Measurements from ENCODE around the gene CYB561. TPM values are rescaled to one million over a fixed set of nuclear protein-coding genes. Genes with fewer than 3 reads are reported as not detected.

Gene CYB561
- 23.0 TPM for total RNA-seq

DNA sequence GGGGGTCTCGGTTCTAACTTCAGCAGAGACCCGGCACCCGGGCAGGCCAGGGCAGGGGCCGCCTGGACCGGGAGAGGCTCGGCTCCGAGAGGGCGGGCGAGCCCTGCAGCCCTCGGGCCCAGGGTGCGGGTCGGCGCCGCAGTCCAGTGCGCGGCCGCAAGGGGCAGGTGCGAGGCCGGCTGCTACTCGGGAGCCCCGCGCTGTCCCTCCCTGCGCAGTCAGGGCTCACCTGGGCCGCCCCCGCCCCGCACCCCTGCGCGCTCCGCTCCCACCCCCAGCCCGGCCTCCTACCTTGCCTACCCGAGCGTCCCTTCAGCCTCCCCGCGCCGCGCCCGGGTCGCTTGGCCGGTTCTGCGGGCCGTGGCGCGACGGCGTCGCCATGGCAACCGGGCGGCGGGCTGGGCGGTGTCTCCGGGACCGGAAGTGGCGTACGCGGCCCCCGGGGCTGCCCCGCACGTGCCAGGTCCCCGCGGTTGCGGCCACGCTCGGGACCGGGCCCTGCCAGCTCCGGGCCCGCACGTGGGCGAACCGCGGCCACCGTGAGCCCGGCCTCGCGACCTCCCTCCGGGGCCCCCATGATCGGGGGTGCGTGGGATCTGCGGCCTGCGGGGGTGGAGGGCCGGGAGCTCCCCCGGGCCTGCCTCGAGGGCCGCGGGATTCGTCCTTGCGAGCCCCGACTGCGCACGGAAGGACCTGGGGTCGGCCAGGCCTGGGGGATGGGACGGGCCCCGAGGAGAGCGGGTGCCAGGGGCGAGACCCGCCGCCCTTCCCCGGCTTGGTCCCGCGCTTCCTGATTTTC lies at the start of gene CYB561:
Gene CYB561, minus strand, starts transcription at position 353 of the 799 bp plus-strand sequence. CDS start 8,759 bp downstream, outside the sequence.
- no peaks in the 10 kb centered on the region for H3K27me3 ChIP-seq
- no peaks in the 10 kb centered on the region for H3K36me3 ChIP-seq
- intact Hi-C loops (cut with DNase I): loop anchor here (1.0 to 5.0 kb wide), 2 partner anchors 104 to 176 kb away; partner anchors contain the start of genes DCAF7 and MAP3K3
- H3K27ac ChIP-seq: peak within 1 kb of the TSS; percentile 14 to 79
- TF ChIP-seq, protein P1, sequence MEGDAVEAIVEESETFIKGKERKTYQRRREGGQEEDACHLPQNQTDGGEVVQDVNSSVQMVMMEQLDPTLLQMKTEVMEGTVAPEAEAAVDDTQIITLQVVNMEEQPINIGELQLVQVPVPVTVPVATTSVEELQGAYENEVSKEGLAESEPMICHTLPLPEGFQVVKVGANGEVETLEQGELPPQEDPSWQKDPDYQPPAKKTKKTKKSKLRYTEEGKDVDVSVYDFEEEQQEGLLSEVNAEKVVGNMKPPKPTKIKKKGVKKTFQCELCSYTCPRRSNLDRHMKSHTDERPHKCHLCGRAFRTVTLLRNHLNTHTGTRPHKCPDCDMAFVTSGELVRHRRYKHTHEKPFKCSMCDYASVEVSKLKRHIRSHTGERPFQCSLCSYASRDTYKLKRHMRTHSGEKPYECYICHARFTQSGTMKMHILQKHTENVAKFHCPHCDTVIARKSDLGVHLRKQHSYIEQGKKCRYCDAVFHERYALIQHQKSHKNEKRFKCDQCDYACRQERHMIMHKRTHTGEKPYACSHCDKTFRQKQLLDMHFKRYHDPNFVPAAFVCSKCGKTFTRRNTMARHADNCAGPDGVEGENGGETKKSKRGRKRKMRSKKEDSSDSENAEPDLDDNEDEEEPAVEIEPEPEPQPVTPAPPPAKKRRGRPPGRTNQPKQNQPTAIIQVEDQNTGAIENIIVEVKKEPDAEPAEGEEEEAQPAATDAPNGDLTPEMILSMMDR (IDR thresholded peaks at IDR 0.05): peak in 2 of 3 experiments; percentile 29 to 43
- DNase-seq (ENCODE audit: low spot score in 2 of 2): peak in 1 of 2 donors; percentile 80
- H3K4me3 ChIP-seq: peak within 1 kb of the TSS; percentile 75 to 82
- peaks cover 8 to 9% of the 10 kb centered on the region in 2 donors for H3K4me1 ChIP-seq
- H3K9me3 ChIP-seq: no peaks in the 10 kb centered on the region

- no peaks in the 10 kb centered on the region for H3K27me3 ChIP-seq
- no peak overlapping the region for H3K27ac ChIP-seq
- DNase-seq (ENCODE audit: low spot score in 2 of 2): no peak
- H3K4me1 ChIP-seq: no peaks in the 10 kb centered on the region
- TF ChIP-seq, protein P1 (IDR thresholded peaks at IDR 0.05): no peak
- no peak overlapping the region for H3K4me3 ChIP-seq
- intact Hi-C loops (cut with DNase I): no loop called here
- H3K36me3 ChIP-seq: no peaks in the 10 kb centered on the region
- no peaks in the 10 kb centered on the region for H3K9me3 ChIP-seq
Observed at GRCh38 chr17:63495491-63495890, 49.4 kb upstream of the CYB561 start.

- TF ChIP-seq, protein P1 (IDR thresholded peaks at IDR 0.05): no peak
- no peaks in the 10 kb centered on the region for H3K36me3 ChIP-seq
- H3K9me3 ChIP-seq: no peaks in the 10 kb centered on the region
- no peak for DNase-seq (ENCODE audit: low spot score in 2 of 2)
- no peaks in the 10 kb centered on the region for H3K4me1 ChIP-seq
- H3K27me3 ChIP-seq: no peaks in the 10 kb centered on the region
- no peak overlapping the region for H3K27ac ChIP-seq
- intact Hi-C loops (cut with DNase I): no loop called here
- no peak overlapping the region for H3K4me3 ChIP-seq
Observed at GRCh38 chr17:63494300-63494928, 48.3 kb upstream of the CYB561 start.

DNA sequence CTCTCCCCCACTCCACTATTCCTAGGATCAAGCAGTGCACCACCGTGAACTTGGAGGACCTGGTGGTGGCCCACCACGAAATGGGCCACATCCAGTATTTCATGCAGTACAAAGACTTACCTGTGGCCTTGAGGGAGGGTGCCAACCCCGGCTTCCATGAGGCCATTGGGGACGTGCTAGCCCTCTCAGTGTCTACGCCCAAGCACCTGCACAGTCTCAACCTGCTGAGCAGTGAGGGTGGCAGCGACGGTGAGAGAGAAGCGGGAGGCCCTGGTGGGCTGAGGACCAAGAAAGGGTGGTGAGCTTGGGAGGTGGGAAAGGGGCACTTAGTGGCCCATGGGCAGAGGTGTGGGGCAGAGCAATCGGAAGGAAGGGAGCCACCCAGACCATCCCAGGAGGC lies 47.3 kb upstream of the CYB561 start:
- no peaks in the 10 kb centered on the region for H3K27me3 ChIP-seq
- no peaks in the 10 kb centered on the region for H3K36me3 ChIP-seq
- intact Hi-C loops (cut with DNase I): no loop called here
- H3K9me3 ChIP-seq: no peaks in the 10 kb centered on the region
- H3K4me1 ChIP-seq: no peaks in the 10 kb centered on the region
- H3K27ac ChIP-seq: no peak overlapping the region
- no peak for DNase-seq (ENCODE audit: low spot score in 2 of 2)
- no peak overlapping the region for H3K4me3 ChIP-seq
- TF ChIP-seq, protein P1 (IDR thresholded peaks at IDR 0.05): no peak

- Histone ChIP-seq H3K27me3 (no peaks in the 10 kb centered on the region), H3K4me1 (no peaks in the 10 kb centered on the region), H3K27ac (no peak overlapping the region), H3K9me3 (no peaks in the 10 kb centered on the region), H3K4me3 (no peak overlapping the region), H3K36me3 (no peaks in the 10 kb centered on the region)
- intact Hi-C loops (cut with DNase I): no loop called here
- no peak for DNase-seq (ENCODE audit: low spot score in 2 of 2)
- TF ChIP-seq, protein P1 (IDR thresholded peaks at IDR 0.05): no peak
Observed at GRCh38 chr17:63492940-63493339, 46.8 kb upstream of the CYB561 start.
